HCT116 (cell line): ENCODE results near the gene SLC6A13. TPM values are rescaled to one million over a fixed set of nuclear protein-coding genes. Genes with fewer than 3 reads are reported as not detected.
"Not testable (repeated sequence)": the region's sequence is repeated elsewhere in the genome, so short reads cannot be mapped to it uniquely, and the experiment has no call there.

Experiments
- ATAC-seq: fragments of 200-7000 bp; cut with Tn5 transposase; 2 replicates; pipeline ENCODE4 v1.9.1; 2020; ENCODE audit warnings: mild to moderate bottlenecking, moderate library complexity
- BruUV-seq: library from RNA; stranded (reverse); fragments of 400-500 nt; replicated peaks from 2 replicates; lab custom pipeline; 2021; lab: Mats Ljungman, UMichigan
- CTCF ChIA-PET: fragments of 300-600 bp; sonication (Branson Sonifier 250); formaldehyde crosslinking; loops from one replicate; lab custom pipeline; 2021; ENCODE audit warnings: antibody characterized with exemption; lab: Charles Lee
- POLR2A ChIA-PET: fragments of 300-600, 350-600 bp; sonication (Branson Sonifier 250); formaldehyde crosslinking; loops from one replicate; lab custom pipeline; 2021; ENCODE audit warnings: antibody characterized with exemption; lab: Charles Lee
- RAD21 ChIA-PET, 2 experiments: fragments of 300-600 bp; sonication (Branson Sonifier 250); formaldehyde crosslinking; loops; one replicate each; lab custom pipeline; 2023; ENCODE audit warnings: low total read pairs in 2 of 2; ENCODE audit not compliant: uncharacterized antibody in 2 of 2, unreplicated experiment in 2 of 2, low non-redundant PET in 1 of 2; lab: Charles Lee
- DNase-seq: peaks from one replicate; pipeline ENCODE4 v3.0.0-alpha.2; 2010; ENCODE audit warnings: low read depth, low spot score
- H2AFZ ChIP-seq: fragments of 200-600 bp; shearing (Covaris generic), sonication (generic); 2 replicates; pipeline ENCODE4 v1.6.1; 2017; ENCODE audit warnings: low read depth, mixed run types, mixed read lengths, antibody characterized with exemption, low read length; ENCODE audit not compliant: poor library complexity, severe bottlenecking
- H3K27ac ChIP-seq: 2 replicates; pipeline ENCODE4 v1.5.1; 2012; ENCODE audit warnings: low read depth, low read length
- H3K27me3 ChIP-seq: fragments of 200-600 bp; sonication (generic); 2 replicates; pipeline ENCODE4 v1.6.1; 2016; ENCODE audit warnings: mixed run types, low read length, mixed read lengths; ENCODE audit not compliant: insufficient read depth
- H3K36me3 ChIP-seq, 2 experiments: fragments of 200-500 bp in 1 of 2; fragments of 200-600 bp in 1 of 2; sonication (Bioruptor generic) in 1 of 2; sonication (generic) in 1 of 2; 2 replicates each; pipeline versions ENCODE4 v1.5.1 to v1.6.1; 2014 to 2016; ENCODE audit warnings: low read length in 2 of 2, inconsistent platforms in 1 of 2, mixed read lengths in 1 of 2, mixed run types in 1 of 2; ENCODE audit not compliant: insufficient read depth in 2 of 2, control insufficient read depth in 1 of 2
- H3K4me1 ChIP-seq, 2 experiments: fragments of 200-600 bp in 1 of 2; sonication (generic) in 1 of 2; 2 replicates each; pipeline versions ENCODE4 v1.5.1 to v1.6.1; 2012 to 2017; ENCODE audit warnings: low read length in 2 of 2, inconsistent platforms in 1 of 2, mild to moderate bottlenecking in 1 of 2, mixed read lengths in 1 of 2, mixed run types in 1 of 2, moderate library complexity in 1 of 2; ENCODE audit not compliant: insufficient read depth in 2 of 2, control insufficient read depth in 1 of 2
- H3K4me2 ChIP-seq: fragments of 200-600 bp; sonication (generic); 2 replicates; pipeline ENCODE4 v1.6.1; 2017; ENCODE audit warnings: mixed run types, low read length, mixed read lengths
- H3K4me3 ChIP-seq, 2 experiments: fragments of 200-600 bp in 1 of 2; sonication (generic) in 1 of 2; replicated peaks in 1 of 2; 2 replicates each; pipeline ENCODE4 v1.5.1; 2011 to 2016; ENCODE audit warnings: low read length in 2 of 2, control low read depth in 1 of 2, low read depth in 1 of 2, mild to moderate bottlenecking in 1 of 2, mixed read lengths in 1 of 2, mixed run types in 1 of 2
- H3K79me2 ChIP-seq: fragments of 200-600 bp; sonication (generic); 2 replicates; pipeline ENCODE4 v1.6.1; 2017; ENCODE audit warnings: mild to moderate bottlenecking, mixed run types, low read length, moderate library complexity, mixed read lengths; ENCODE audit not compliant: insufficient read depth
- H3K9ac ChIP-seq: fragments of 200-600 bp; sonication (generic); 2 replicates; pipeline ENCODE4 v1.6.1; 2016; ENCODE audit warnings: low read length, mixed read lengths
- H3K9me2 ChIP-seq: fragments of 200-600 bp; sonication (generic), shearing (Covaris generic); 2 replicates; pipeline ENCODE4 v1.6.1; 2017; ENCODE audit warnings: mixed run types, mild to moderate bottlenecking, moderate library complexity; ENCODE audit not compliant: insufficient read depth
- H3K9me3 ChIP-seq, 2 experiments: fragments of 200-500 bp in 1 of 2; fragments of 200-600 bp in 1 of 2; sonication (Bioruptor generic) in 1 of 2; sonication (generic) in 1 of 2; 2 replicates each; pipeline ENCODE4 v1.6.1; 2014 to 2017; ENCODE audit warnings: low read length in 2 of 2, mixed read lengths in 2 of 2, inconsistent platforms in 1 of 2, low read depth in 1 of 2, mild to moderate bottlenecking in 1 of 2, mixed run types in 1 of 2, moderate library complexity in 1 of 2; ENCODE audit not compliant: control insufficient read depth in 1 of 2, insufficient read depth in 1 of 2
- H4K20me1 ChIP-seq: fragments of 200-600 bp; sonication (generic), shearing (Covaris generic); 2 replicates; pipeline ENCODE4 v1.6.1; 2017; ENCODE audit warnings: mixed run types, mild to moderate bottlenecking, moderate library complexity; ENCODE audit not compliant: insufficient read depth
- CBX3 ChIP-seq: IDR thresholded peaks from 2 replicates; pipeline ENCODE4 v1.6.1; 2012; ENCODE audit warnings: low read depth
- CEBPB ChIP-seq: IDR thresholded peaks from 2 replicates; pipeline ENCODE4 v1.6.1; 2012; ENCODE audit warnings: low read depth
- EGR1 ChIP-seq: IDR thresholded peaks from 2 replicates; pipeline ENCODE4 v1.6.1; 2012; ENCODE audit warnings: low read depth
- ELF1 ChIP-seq: IDR thresholded peaks from 2 replicates; pipeline ENCODE4 v1.6.1; 2012; ENCODE audit warnings: low read depth, borderline replicate concordance
- FOSL1 ChIP-seq: IDR thresholded peaks from 2 replicates; pipeline ENCODE4 v1.6.1; 2012; ENCODE audit warnings: low read depth
- JUND ChIP-seq: IDR thresholded peaks from 2 replicates; pipeline ENCODE4 v1.6.1; 2012
- POLR2A ChIP-seq: IDR thresholded peaks from 2 replicates; pipeline ENCODE4 v1.7.0; 2011; ENCODE audit warnings: borderline replicate concordance; ENCODE audit not compliant: insufficient read depth, insufficient read length; ENCODE audit errors: extremely low read depth
- POLR2AphosphoS5 ChIP-seq: IDR thresholded peaks from 2 replicates; pipeline ENCODE4 v1.6.1; 2011; ENCODE audit warnings: mild to moderate bottlenecking, low read depth, low read length, moderate library complexity
- SRF ChIP-seq: IDR thresholded peaks from 2 replicates; pipeline ENCODE4 v1.6.1; 2012; ENCODE audit warnings: low read depth
- YY1 ChIP-seq: IDR thresholded peaks from 2 replicates; pipeline ENCODE4 v1.6.1; 2011; ENCODE audit warnings: low read length, low read depth, moderate library complexity, mild to moderate bottlenecking; ENCODE audit not compliant: insufficient replicate concordance; ENCODE audit errors: extremely low read depth
- ZFX ChIP-seq: fragments of 450-650 bp; IDR thresholded peaks from 2 replicates; pipeline ENCODE4 v1.6.1; 2017
- ZNF274 ChIP-seq: fragments of 200-500 bp; sonication (Bioruptor generic); IDR thresholded peaks from 2 replicates; pipeline ENCODE4 v1.6.1; 2014; ENCODE audit warnings: mild to moderate bottlenecking, low read depth, low read length, inconsistent platforms
- intact Hi-C: fragments of 100-400 bp; cut with micrococcal nuclease; formaldehyde crosslinking; loops from 2 replicates; pipeline ENCODE4 v1.10.0; 2022
- total RNA-seq: library from RNA; stranded (reverse); gene quantifications from one replicate; pipeline ENCODE4 v1.2.1, GENCODE V29; 2021; ENCODE audit not compliant: unreplicated experiment
- TF ChIP-seq, protein P1 (sequence below): IDR thresholded peaks from 2 replicates; pipeline ENCODE4 v1.6.1; 2012; ENCODE audit warnings: low read depth
- TF ChIP-seq, protein P2 (sequence below): IDR thresholded peaks from 2 replicates; pipeline ENCODE4 v1.6.1; 2011; ENCODE audit warnings: mild to moderate bottlenecking, low read length, moderate library complexity; ENCODE audit not compliant: insufficient replicate concordance; ENCODE audit errors: extremely low read depth

SLC6A13 gene
- total RNA-seq, 1 experiment from 2014 or later = 0.39 TPM

- Histone ChIP-seq H3K27ac (no peak overlapping the region), H3K9me3 (no peaks in the 10 kb centered on the region), H3K9ac (no peak overlapping the region), H4K20me1 (no peaks in the 10 kb centered on the region), H2AFZ (no peak overlapping the region), H3K9me2 (no peaks in the 10 kb centered on the region), H3K27me3 (no peaks in the 10 kb centered on the region), H3K4me1 (peaks cover 0 to 6% of the 10 kb centered on the region in 2 experiments; a peak in 1 of 4 replicates), H3K79me2 (no peaks in the 10 kb centered on the region), H3K4me3 (no peak overlapping the region), H3K4me2 (no peak overlapping the region), H3K36me3 (no peaks in the 10 kb centered on the region)
- RAD21 ChIA-PET = no interaction called here
- DNase-seq = no peak
- TF ChIP-seq YY1 = no peak
- no peak for TF ChIP-seq JUND
- TF ChIP-seq, protein P1, sequence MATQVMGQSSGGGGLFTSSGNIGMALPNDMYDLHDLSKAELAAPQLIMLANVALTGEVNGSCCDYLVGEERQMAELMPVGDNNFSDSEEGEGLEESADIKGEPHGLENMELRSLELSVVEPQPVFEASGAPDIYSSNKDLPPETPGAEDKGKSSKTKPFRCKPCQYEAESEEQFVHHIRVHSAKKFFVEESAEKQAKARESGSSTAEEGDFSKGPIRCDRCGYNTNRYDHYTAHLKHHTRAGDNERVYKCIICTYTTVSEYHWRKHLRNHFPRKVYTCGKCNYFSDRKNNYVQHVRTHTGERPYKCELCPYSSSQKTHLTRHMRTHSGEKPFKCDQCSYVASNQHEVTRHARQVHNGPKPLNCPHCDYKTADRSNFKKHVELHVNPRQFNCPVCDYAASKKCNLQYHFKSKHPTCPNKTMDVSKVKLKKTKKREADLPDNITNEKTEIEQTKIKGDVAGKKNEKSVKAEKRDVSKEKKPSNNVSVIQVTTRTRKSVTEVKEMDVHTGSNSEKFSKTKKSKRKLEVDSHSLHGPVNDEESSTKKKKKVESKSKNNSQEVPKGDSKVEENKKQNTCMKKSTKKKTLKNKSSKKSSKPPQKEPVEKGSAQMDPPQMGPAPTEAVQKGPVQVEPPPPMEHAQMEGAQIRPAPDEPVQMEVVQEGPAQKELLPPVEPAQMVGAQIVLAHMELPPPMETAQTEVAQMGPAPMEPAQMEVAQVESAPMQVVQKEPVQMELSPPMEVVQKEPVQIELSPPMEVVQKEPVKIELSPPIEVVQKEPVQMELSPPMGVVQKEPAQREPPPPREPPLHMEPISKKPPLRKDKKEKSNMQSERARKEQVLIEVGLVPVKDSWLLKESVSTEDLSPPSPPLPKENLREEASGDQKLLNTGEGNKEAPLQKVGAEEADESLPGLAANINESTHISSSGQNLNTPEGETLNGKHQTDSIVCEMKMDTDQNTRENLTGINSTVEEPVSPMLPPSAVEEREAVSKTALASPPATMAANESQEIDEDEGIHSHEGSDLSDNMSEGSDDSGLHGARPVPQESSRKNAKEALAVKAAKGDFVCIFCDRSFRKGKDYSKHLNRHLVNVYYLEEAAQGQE = no peak
- no peak for TF ChIP-seq ZNF274
- TF ChIP-seq, protein P2, sequence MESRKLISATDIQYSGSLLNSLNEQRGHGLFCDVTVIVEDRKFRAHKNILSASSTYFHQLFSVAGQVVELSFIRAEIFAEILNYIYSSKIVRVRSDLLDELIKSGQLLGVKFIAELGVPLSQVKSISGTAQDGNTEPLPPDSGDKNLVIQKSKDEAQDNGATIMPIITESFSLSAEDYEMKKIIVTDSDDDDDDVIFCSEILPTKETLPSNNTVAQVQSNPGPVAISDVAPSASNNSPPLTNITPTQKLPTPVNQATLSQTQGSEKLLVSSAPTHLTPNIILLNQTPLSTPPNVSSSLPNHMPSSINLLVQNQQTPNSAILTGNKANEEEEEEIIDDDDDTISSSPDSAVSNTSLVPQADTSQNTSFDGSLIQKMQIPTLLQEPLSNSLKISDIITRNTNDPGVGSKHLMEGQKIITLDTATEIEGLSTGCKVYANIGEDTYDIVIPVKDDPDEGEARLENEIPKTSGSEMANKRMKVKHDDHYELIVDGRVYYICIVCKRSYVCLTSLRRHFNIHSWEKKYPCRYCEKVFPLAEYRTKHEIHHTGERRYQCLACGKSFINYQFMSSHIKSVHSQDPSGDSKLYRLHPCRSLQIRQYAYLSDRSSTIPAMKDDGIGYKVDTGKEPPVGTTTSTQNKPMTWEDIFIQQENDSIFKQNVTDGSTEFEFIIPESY = no peak
- TF ChIP-seq ELF1 = no peak
- TF ChIP-seq SRF = no peak
- TF ChIP-seq POLR2A = no peak
- no peak for TF ChIP-seq ZFX
- no peak for TF ChIP-seq FOSL1
- no peak for TF ChIP-seq EGR1
- TF ChIP-seq CBX3 = no peak
- no peak for TF ChIP-seq CEBPB
- TF ChIP-seq POLR2AphosphoS5 = no peak
- POLR2A ChIA-PET = no interaction called here
- intact Hi-C loops = no loop called here
- BruUV-seq = no TSS peak
- CTCF ChIA-PET = no interaction called here
- no peak for ATAC-seq
Measured at GRCh38 chr12:218221-218620, 44.4 kb downstream of the SLC6A13 start.

GRCh38 chr12:217029-217428 lies 45.6 kb downstream of the SLC6A13 start:
- H2AFZ ChIP-seq, H3K36me3 ChIP-seq, H3K4me2 ChIP-seq, H3K9me2 ChIP-seq, ATAC-seq, H3K9ac ChIP-seq, RAD21 ChIA-PET, DNase-seq, H3K4me1 ChIP-seq, H3K27ac ChIP-seq, H3K27me3 ChIP-seq, POLR2A ChIA-PET, H3K79me2 ChIP-seq, BruUV-seq, H3K4me3 ChIP-seq, H3K9me3 ChIP-seq, H4K20me1 ChIP-seq, CTCF ChIA-PET, intact Hi-C loops: not testable (repeated sequence)
